NT2/D1 (cell line): ENCODE measurements around the gene CDK6.

Source experiments
- SUZ12 ChIP-seq: IDR thresholded peaks from 2 replicates; pipeline ENCODE4 v1.6.1; 2011; ENCODE audit not compliant: insufficient read length, insufficient read depth; ENCODE audit errors: extremely low read depth
- YY1 ChIP-seq: IDR thresholded peaks from 2 replicates; pipeline ENCODE4 v1.6.1; 2011; ENCODE audit not compliant: insufficient read length, insufficient read depth

DNA sequence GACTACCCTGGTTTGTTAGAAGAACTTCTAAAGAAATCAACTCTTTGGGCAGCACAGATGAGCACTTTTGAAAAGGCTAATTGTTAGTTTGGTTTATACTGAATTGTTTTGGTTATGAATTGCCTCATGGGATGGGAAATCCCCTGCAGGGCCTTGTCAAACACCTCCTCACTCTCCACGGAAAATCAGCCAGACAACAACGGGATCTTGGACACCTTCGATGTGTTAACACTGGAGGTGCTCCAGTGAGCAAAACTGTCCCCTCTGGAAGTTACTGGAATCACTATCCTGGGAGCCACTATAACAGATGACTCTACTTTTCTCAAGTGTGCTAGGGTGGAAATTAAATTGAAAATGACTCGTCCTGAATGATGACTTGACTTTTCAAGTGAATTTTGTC, 38.7 kb downstream of the CDK6 start:
- TF ChIP-seq YY1: no peak
- no peak for TF ChIP-seq SUZ12
